Cardiac fibroblast (primary cell): Measurements from ENCODE around the gene GLI3.

Source experiments
- DNase-seq, 2 donors: peaks; one replicate each; pipeline versions ENCODE4 v3.0.0 to v3.0.0-alpha.2; 2010; ENCODE audit warnings: low read depth in 2 of 2
- H3K4me3 ChIP-seq, 2 donors: replicated peaks in 1 of 2; 1 replicate in 1 of 2; 2 replicates in 1 of 2; pipeline ENCODE4 v1.5.1; 2011; ENCODE audit warnings: low read depth in 2 of 2, low read length in 2 of 2, mild to moderate bottlenecking in 2 of 2, moderate library complexity in 1 of 2
- CTCF ChIP-seq: IDR thresholded peaks from one replicate; pipeline ENCODE4 v1.5.1; 2011; ENCODE audit warnings: low read depth, mild to moderate bottlenecking, low read length, inconsistent platforms

Gene GLI3

GRCh38 chr7:42237811-42238541 lies 967 bp upstream of the GLI3 start:
- DNase-seq: peak; percentile 59 to 84
- TF ChIP-seq CTCF: no peak
- peak overlapping the region; percentile 81 to 82 for H3K4me3 ChIP-seq

GRCh38 chr7:42236266-42236975 lies 588 bp downstream of the GLI3 start:
- DNase-seq: peak; percentile 62 to 74
- TF ChIP-seq CTCF: no peak
- H3K4me3 ChIP-seq: peak overlapping the region; percentile 82 to 87

GRCh38 chr7:42235741-42236161 lies 1.3 kb downstream of the GLI3 start:
- no peak for TF ChIP-seq CTCF
- DNase-seq: peak; percentile 13 to 18
- H3K4me3 ChIP-seq: peak overlapping the region; percentile 82 to 87

GRCh38 chr7:42234736-42235135 lies 2.3 kb downstream of the GLI3 start:
- no peak overlapping the region for H3K4me3 ChIP-seq
- no peak for TF ChIP-seq CTCF
- DNase-seq: no peak

GRCh38 chr7:42233695-42234331 lies 3.2 kb downstream of the GLI3 start:
- peak; percentile 38 to 47 for DNase-seq
- H3K4me3 ChIP-seq: no peak overlapping the region
- no peak for TF ChIP-seq CTCF

GRCh38 chr7:42233171-42233570 lies 3.8 kb downstream of the GLI3 start:
- no peak overlapping the region for H3K4me3 ChIP-seq
- no peak for TF ChIP-seq CTCF
- peak; percentile 21 to 61 for DNase-seq
